GM12878 (cell line): ENCODE measurements around the gene ADPRHL1. TPM values are rescaled to one million over a fixed set of nuclear protein-coding genes. Genes with fewer than 3 reads are reported as not detected.

ENCODE experiments used
- ATAC-seq: fragments of 200-7000 bp; cut with Tn5 transposase; 3 replicates; pipeline ENCODE4 v1.9.1; 2020; ENCODE audit warnings: mild to moderate bottlenecking, moderate library complexity
- BruUV-seq: library from RNA; stranded (reverse); fragments of 400-500 nt; replicated peaks from 2 replicates; lab custom pipeline; 2021; lab: Mats Ljungman, UMichigan
- CTCF ChIA-PET: fragments of 300-600 bp; sonication (Branson Sonifier 250); formaldehyde crosslinking; extraction: SDS; loops from one replicate; lab custom pipeline; 2021; ENCODE audit warnings: inconsistent platforms; lab: Yijun Ruan, JAX
- POLR2A ChIA-PET: fragments of 350-600 bp; formaldehyde crosslinking; extraction: SDS; loops from one replicate; lab custom pipeline; 2021; ENCODE audit warnings: inconsistent platforms; lab: Charles Lee
- RAD21 ChIA-PET: fragments of 300-600 bp; sonication (Branson Sonifier 250); formaldehyde crosslinking; loops from one replicate; lab custom pipeline; 2023; ENCODE audit warnings: antibody characterized with exemption; ENCODE audit not compliant: unreplicated experiment; lab: Charles Lee
- SMC1A ChIA-PET: fragments of 300-600 bp; sonication (Branson Sonifier 250); formaldehyde crosslinking; loops from one replicate; lab custom pipeline; 2023; ENCODE audit not compliant: unreplicated experiment, uncharacterized antibody; lab: Charles Lee
- DNase-seq: peaks from one replicate; pipeline ENCODE4 v3.0.0-alpha.2; 2011; ENCODE audit warnings: low read depth, low spot score
- FAIRE-seq: peaks from 3 replicates; lab custom pipeline; 2011; peaks lifted over from hg19 to GRCh38; lab: Jason Lieb, UNC
- H2AFZ ChIP-seq: 2 replicates; pipeline ENCODE4 v1.6.0; 2011; ENCODE audit warnings: low read depth, low read length, control low read depth; ENCODE audit not compliant: control insufficient read depth
- H3K27ac ChIP-seq: 2 replicates; pipeline ENCODE4 v1.5.1; 2011; ENCODE audit warnings: control low read depth; ENCODE audit not compliant: control insufficient read depth, insufficient read depth
- H3K27me3 ChIP-seq, 2 experiments: replicated peaks in 1 of 2; 2 replicates each; pipeline versions ENCODE4 v1.6.0 to v1.6.1; 2011; ENCODE audit warnings: low read length in 1 of 2; ENCODE audit not compliant: control insufficient read depth in 2 of 2, insufficient read depth in 2 of 2
- H3K36me3 ChIP-seq, 2 experiments: 2 replicates each; pipeline ENCODE4 v1.5.1; 2011; ENCODE audit warnings: low read length in 1 of 2; ENCODE audit not compliant: control insufficient read depth in 2 of 2, insufficient read depth in 2 of 2
- H3K4me1 ChIP-seq: 2 replicates; pipeline ENCODE4 v1.6.1; 2011; ENCODE audit warnings: mild to moderate bottlenecking, low read length, moderate library complexity, mixed read lengths; ENCODE audit not compliant: control insufficient read depth, insufficient read depth
- H3K4me2 ChIP-seq: 2 replicates; pipeline ENCODE4 v1.6.0; 2011; ENCODE audit warnings: control low read depth; ENCODE audit not compliant: control insufficient read depth, insufficient read depth
- H3K4me3 ChIP-seq: fragments of 200-600 bp; sonication (generic); 2 replicates; pipeline ENCODE4 v1.5.1; 2016
- H3K79me2 ChIP-seq: 2 replicates; pipeline ENCODE4 v1.6.0; 2011; ENCODE audit warnings: low read length; ENCODE audit not compliant: control insufficient read depth, insufficient read depth
- H3K9ac ChIP-seq: 2 replicates; pipeline ENCODE4 v1.8.0; 2011; ENCODE audit warnings: low read length, control low read depth, mixed read lengths; ENCODE audit not compliant: control insufficient read depth, insufficient read depth
- H3K9me3 ChIP-seq: replicated peaks from 3 replicates; pipeline ENCODE4 v1.5.1; 2011; ENCODE audit warnings: mild to moderate bottlenecking, low read length; ENCODE audit not compliant: control insufficient read depth, insufficient read depth
- H4K20me1 ChIP-seq: 2 replicates; pipeline ENCODE4 v1.6.0; 2011; ENCODE audit not compliant: control insufficient read depth, insufficient read depth
- EP300 ChIP-seq, 2 experiments: fragments of 150-350 bp in 1 of 2; IDR thresholded peaks; 2 replicates each; pipeline ENCODE4 v1.6.1; 2011 to 2012; ENCODE audit warnings: low read depth in 2 of 2, low read length in 2 of 2, borderline replicate concordance in 1 of 2, improper control_type of control experiment in 1 of 2, inconsistent platforms in 1 of 2; ENCODE audit not compliant: control insufficient read depth in 1 of 2
- RCOR1 ChIP-seq: conservative IDR thresholded peaks from 2 replicates; pipeline ENCODE4 v1.6.1; 2012; ENCODE audit warnings: low read depth, low read length, improper control_type of control experiment
- TCF3 ChIP-seq: IDR thresholded peaks from 2 replicates; pipeline ENCODE4 v1.6.1; 2012; ENCODE audit warnings: low read depth, mild to moderate bottlenecking, low read length, borderline replicate concordance; ENCODE audit not compliant: insufficient read depth
- TCF7 ChIP-seq: IDR thresholded peaks from 2 replicates; pipeline ENCODE4 v1.6.1; 2014; ENCODE audit warnings: antibody characterized with exemption, borderline replicate concordance
- WGBS: methylation state at CpG from one replicate; pipeline ENCODE4 v1.1.6; 2016; ENCODE audit warnings: low lambda C conversion rate; ENCODE audit not compliant: insufficient replicate concordance, insufficient coverage; ENCODE audit errors: missing lambda C conversion rate; 5-methylcytosine and 5-hydroxymethylcytosine counted together
- in situ Hi-C: fragments of 300-500 bp; cut with MboI; formaldehyde crosslinking; loops from 9 replicates; pipeline ENCODE4 v1.14.3; 2018; ENCODE audit warnings: mixed read lengths
- intact Hi-C: fragments of 100-400 bp; cut with micrococcal nuclease; formaldehyde crosslinking; loops from one replicate; pipeline ENCODE4 v1.14.2; 2022; ENCODE audit not compliant: unreplicated experiment
- polyA plus RNA-seq, 11 experiments: library from polyadenylated mRNA; depleted of rRNA in 4 of 11; unstranded in 6 of 11; stranded (reverse) in 5 of 11; fragments of >200 nt; fragmentation: Nextera tagmentation in 4 of 11; fragmentation: Illumina TruSeq in 1 of 11; extraction: Ambion mirVana in 4 of 11; extraction: Trizol in 1 of 11; gene quantifications; 1 replicate in 1 of 11; 2 replicates in 10 of 11; pipeline versions ENCODE4 v1.2.1 to v1.2.3, GENCODE V29; 2011 to 2016; ENCODE audit warnings: inconsistent platforms in 2 of 11, missing spikeins in 2 of 11, low read depth in 1 of 11
- total RNA-seq, 4 experiments: library from RNA; depleted of rRNA in 3 of 4; stranded (reverse); fragments of >200 nt in 3 of 4; fragmentation: Illumina TruSeq in 1 of 4; extraction: Trizol in 1 of 4; gene quantifications; 2 replicates each; pipeline versions ENCODE4 v1.2.1 to v1.2.3, GENCODE V29; 2013 to 2021
- TF ChIP-seq, protein P1 (sequence below): IDR thresholded peaks from 2 replicates; pipeline ENCODE4 v1.6.1; 2012; ENCODE audit warnings: mild to moderate bottlenecking, low read depth, low read length
- TF ChIP-seq, protein P2 (sequence below): fragments of 450-650 bp; formaldehyde crosslinking; IDR thresholded peaks from 2 replicates; pipeline ENCODE4 v1.5.0; 2022; ENCODE audit warnings: mild to moderate bottlenecking, missing genetic modification characterization
- TF ChIP-seq, protein P3 (sequence below): IDR thresholded peaks from 2 replicates; pipeline ENCODE4 v1.6.1; 2012; ENCODE audit warnings: improper control_type of control experiment, low read depth, low read length; ENCODE audit not compliant: insufficient replicate concordance

ADPRHL1 gene
- total and polyA plus RNA-seq, 10 of the 15 experiments (the other 5 are each of a cell fraction or from before 2014, with no cell fraction given): 0.05 to 1.9 (median 1.0) TPM

DNA sequence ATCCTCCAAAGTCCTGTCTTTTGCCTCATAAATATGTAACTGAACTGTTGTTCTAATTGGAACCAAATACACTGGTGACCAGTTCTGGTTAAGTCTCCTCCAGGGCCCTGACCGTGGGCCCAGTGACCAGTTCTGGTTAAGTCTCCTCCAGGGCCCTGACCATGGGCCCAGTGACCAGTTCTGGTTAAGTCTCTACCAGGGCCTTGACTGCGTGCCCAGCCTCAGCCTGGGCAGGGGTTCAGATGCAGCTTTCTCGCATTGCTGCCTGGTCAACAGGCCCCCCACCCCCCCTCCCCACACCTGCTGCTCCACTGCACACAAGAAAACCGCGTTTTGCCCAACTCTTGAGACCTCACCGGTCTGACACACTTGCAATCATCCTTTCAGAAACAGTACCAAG, 85.5 kb downstream of the ADPRHL1 start (continued):
- TF ChIP-seq, protein P1, sequence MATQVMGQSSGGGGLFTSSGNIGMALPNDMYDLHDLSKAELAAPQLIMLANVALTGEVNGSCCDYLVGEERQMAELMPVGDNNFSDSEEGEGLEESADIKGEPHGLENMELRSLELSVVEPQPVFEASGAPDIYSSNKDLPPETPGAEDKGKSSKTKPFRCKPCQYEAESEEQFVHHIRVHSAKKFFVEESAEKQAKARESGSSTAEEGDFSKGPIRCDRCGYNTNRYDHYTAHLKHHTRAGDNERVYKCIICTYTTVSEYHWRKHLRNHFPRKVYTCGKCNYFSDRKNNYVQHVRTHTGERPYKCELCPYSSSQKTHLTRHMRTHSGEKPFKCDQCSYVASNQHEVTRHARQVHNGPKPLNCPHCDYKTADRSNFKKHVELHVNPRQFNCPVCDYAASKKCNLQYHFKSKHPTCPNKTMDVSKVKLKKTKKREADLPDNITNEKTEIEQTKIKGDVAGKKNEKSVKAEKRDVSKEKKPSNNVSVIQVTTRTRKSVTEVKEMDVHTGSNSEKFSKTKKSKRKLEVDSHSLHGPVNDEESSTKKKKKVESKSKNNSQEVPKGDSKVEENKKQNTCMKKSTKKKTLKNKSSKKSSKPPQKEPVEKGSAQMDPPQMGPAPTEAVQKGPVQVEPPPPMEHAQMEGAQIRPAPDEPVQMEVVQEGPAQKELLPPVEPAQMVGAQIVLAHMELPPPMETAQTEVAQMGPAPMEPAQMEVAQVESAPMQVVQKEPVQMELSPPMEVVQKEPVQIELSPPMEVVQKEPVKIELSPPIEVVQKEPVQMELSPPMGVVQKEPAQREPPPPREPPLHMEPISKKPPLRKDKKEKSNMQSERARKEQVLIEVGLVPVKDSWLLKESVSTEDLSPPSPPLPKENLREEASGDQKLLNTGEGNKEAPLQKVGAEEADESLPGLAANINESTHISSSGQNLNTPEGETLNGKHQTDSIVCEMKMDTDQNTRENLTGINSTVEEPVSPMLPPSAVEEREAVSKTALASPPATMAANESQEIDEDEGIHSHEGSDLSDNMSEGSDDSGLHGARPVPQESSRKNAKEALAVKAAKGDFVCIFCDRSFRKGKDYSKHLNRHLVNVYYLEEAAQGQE: no peak

GRCh38 chr13:113367020-113367560, 86.2 kb downstream of the ADPRHL1 start:
- Histone ChIP-seq H3K79me2 (no peaks in the 10 kb centered on the region), H4K20me1 (no peaks in the 10 kb centered on the region), H3K9me3 (no peaks in the 10 kb centered on the region), H3K4me3 (no peak overlapping the region), H3K36me3 (no peaks in the 10 kb centered on the region), H2AFZ (no peak overlapping the region), H3K4me2 (no peak overlapping the region), H3K27me3 (peaks cover 0 to 5% of the 10 kb centered on the region in 2 experiments; a peak in 2 of 4 replicates), H3K27ac (no peak overlapping the region), H3K4me1 (no peaks in the 10 kb centered on the region), H3K9ac (no peak overlapping the region)
- ChIA-PET CTCF (no interaction called here), RAD21 (no interaction called here), SMC1A (no interaction called here), POLR2A (no interaction called here)
- FAIRE-seq: no peak
- BruUV-seq: no TSS peak
- no peak for DNase-seq
- ATAC-seq: no peak
- intact Hi-C loops: no loop called here
- in situ Hi-C loops: no loop called here
- 43% methylated on average over 15 of the region's 15 CpGs for WGBS
- TF ChIP-seq TCF3 (no peak), TCF7 (no peak), RCOR1 (no peak), EP300 (IDR thresholded peaks at IDR 0.05; ENCODE audit: borderline replicate concordance in 1 of 2, control insufficient read depth in 1 of 2, low read depth in 2 of 2, low read length in 2 of 2) (no peak)
- TF ChIP-seq, protein P2, sequence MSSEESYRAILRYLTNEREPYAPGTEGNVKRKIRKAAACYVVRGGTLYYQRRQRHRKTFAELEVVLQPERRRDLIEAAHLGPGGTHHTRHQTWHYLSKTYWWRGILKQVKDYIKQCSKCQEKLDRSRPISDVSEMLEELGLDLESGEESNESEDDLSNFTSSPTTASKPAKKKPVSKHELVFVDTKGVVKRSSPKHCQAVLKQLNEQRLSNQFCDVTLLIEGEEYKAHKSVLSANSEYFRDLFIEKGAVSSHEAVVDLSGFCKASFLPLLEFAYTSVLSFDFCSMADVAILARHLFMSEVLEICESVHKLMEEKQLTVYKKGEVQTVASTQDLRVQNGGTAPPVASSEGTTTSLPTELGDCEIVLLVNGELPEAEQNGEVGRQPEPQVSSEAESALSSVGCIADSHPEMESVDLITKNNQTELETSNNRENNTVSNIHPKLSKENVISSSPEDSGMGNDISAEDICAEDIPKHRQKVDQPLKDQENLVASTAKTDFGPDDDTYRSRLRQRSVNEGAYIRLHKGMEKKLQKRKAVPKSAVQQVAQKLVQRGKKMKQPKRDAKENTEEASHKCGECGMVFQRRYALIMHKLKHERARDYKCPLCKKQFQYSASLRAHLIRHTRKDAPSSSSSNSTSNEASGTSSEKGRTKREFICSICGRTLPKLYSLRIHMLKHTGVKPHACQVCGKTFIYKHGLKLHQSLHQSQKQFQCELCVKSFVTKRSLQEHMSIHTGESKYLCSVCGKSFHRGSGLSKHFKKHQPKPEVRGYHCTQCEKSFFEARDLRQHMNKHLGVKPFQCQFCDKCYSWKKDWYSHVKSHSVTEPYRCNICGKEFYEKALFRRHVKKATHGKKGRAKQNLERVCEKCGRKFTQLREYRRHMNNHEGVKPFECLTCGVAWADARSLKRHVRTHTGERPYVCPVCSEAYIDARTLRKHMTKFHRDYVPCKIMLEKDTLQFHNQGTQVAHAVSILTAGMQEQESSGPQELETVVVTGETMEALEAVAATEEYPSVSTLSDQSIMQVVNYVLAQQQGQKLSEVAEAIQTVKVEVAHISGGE (CRISPR knock-in tag): no peak
- TF ChIP-seq, protein P3, sequence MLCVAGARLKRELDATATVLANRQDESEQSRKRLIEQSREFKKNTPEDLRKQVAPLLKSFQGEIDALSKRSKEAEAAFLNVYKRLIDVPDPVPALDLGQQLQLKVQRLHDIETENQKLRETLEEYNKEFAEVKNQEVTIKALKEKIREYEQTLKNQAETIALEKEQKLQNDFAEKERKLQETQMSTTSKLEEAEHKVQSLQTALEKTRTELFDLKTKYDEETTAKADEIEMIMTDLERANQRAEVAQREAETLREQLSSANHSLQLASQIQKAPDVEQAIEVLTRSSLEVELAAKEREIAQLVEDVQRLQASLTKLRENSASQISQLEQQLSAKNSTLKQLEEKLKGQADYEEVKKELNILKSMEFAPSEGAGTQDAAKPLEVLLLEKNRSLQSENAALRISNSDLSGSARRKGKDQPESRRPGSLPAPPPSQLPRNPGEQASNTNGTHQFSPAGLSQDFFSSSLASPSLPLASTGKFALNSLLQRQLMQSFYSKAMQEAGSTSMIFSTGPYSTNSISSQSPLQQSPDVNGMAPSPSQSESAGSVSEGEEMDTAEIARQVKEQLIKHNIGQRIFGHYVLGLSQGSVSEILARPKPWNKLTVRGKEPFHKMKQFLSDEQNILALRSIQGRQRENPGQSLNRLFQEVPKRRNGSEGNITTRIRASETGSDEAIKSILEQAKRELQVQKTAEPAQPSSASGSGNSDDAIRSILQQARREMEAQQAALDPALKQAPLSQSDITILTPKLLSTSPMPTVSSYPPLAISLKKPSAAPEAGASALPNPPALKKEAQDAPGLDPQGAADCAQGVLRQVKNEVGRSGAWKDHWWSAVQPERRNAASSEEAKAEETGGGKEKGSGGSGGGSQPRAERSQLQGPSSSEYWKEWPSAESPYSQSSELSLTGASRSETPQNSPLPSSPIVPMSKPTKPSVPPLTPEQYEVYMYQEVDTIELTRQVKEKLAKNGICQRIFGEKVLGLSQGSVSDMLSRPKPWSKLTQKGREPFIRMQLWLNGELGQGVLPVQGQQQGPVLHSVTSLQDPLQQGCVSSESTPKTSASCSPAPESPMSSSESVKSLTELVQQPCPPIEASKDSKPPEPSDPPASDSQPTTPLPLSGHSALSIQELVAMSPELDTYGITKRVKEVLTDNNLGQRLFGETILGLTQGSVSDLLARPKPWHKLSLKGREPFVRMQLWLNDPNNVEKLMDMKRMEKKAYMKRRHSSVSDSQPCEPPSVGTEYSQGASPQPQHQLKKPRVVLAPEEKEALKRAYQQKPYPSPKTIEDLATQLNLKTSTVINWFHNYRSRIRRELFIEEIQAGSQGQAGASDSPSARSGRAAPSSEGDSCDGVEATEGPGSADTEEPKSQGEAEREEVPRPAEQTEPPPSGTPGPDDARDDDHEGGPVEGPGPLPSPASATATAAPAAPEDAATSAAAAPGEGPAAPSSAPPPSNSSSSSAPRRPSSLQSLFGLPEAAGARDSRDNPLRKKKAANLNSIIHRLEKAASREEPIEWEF: no peak
